Vagina (tissue), 2 donors: ENCODE measurements around the gene TNFSF15.

ENCODE experiments used
- POLR2AphosphoS5 ChIP-seq, 2 donors: sonication (generic); formaldehyde crosslinking; IDR thresholded peaks; one replicate each; pipeline ENCODE4 v1.9.0; 2017; ENCODE audit warnings: antibody characterized with exemption in 2 of 2, mild to moderate bottlenecking in 2 of 2, low read depth in 1 of 2; ENCODE audit not compliant: insufficient read depth in 1 of 2
- TF ChIP-seq, protein P1 (sequence below), 3 experiments: fragments of 450-650 bp in 2 of 3; fragments of 200-600 bp in 1 of 3; sonication (generic) in 1 of 3; IDR thresholded peaks; one replicate each; pipeline ENCODE4 v1.5.1; 2017 to 2019; ENCODE audit warnings: antibody characterized with exemption in 3 of 3, mild to moderate bottlenecking in 2 of 3, moderate library complexity in 2 of 3

GRCh38 chr9:114827641-114828302, 21.9 kb upstream of the TNFSF15 start:
- TF ChIP-seq, protein P1, sequence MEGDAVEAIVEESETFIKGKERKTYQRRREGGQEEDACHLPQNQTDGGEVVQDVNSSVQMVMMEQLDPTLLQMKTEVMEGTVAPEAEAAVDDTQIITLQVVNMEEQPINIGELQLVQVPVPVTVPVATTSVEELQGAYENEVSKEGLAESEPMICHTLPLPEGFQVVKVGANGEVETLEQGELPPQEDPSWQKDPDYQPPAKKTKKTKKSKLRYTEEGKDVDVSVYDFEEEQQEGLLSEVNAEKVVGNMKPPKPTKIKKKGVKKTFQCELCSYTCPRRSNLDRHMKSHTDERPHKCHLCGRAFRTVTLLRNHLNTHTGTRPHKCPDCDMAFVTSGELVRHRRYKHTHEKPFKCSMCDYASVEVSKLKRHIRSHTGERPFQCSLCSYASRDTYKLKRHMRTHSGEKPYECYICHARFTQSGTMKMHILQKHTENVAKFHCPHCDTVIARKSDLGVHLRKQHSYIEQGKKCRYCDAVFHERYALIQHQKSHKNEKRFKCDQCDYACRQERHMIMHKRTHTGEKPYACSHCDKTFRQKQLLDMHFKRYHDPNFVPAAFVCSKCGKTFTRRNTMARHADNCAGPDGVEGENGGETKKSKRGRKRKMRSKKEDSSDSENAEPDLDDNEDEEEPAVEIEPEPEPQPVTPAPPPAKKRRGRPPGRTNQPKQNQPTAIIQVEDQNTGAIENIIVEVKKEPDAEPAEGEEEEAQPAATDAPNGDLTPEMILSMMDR (IDR thresholded peaks at IDR 0.05): no peak
- no peak for TF ChIP-seq POLR2AphosphoS5 (IDR thresholded peaks at IDR 0.05; ENCODE audit: insufficient read depth in 1 of 2, low read depth in 1 of 2)
